Breast epithelium (tissue), 4 donors: Measurements from ENCODE around the gene ZIC2. TPM values are rescaled to one million over a fixed set of nuclear protein-coding genes. Genes with fewer than 3 reads are reported as not detected.
A peak's percentile ranks its signal among the peaks of the same experiment; 100 is the strongest.

ENCODE experiments used
- DNase-seq, 2 donors: peaks; one replicate each; pipeline ENCODE4 v3.0.0-alpha.2; 2019; ENCODE audit warnings: low spot score in 2 of 2
- H3K27ac ChIP-seq, 2 donors: fragments of 200-600 bp; sonication (generic) in 1 of 2; one replicate each; pipeline ENCODE4 v1.5.1; 2016 to 2019; ENCODE audit warnings: mild to moderate bottlenecking in 1 of 2
- H3K27me3 ChIP-seq, 2 donors: fragments of 200-600 bp; sonication (generic) in 1 of 2; one replicate each; pipeline versions ENCODE4 v1.5.1 to v1.6.0; 2017 to 2019; ENCODE audit warnings: control low read depth in 1 of 2, mild to moderate bottlenecking in 1 of 2
- H3K36me3 ChIP-seq: fragments of 200-600 bp; one replicate; pipeline ENCODE4 v1.5.1; 2019
- H3K4me1 ChIP-seq, 2 donors: fragments of 200-600 bp; sonication (generic); one replicate each; pipeline ENCODE4 v1.5.1; 2016 to 2019; ENCODE audit warnings: control low read depth in 1 of 2
- H3K4me3 ChIP-seq, 3 donors: fragments of 200-600 bp; sonication (generic); 1 replicate in 2 of 3; 2 replicates in 1 of 3; pipeline ENCODE4 v1.5.1; 2016 to 2019; ENCODE audit warnings: mild to moderate bottlenecking in 3 of 3, moderate library complexity in 2 of 3
- H3K9me3 ChIP-seq, 2 donors: fragments of 200-600 bp; sonication (generic) in 1 of 2; one replicate each; pipeline ENCODE4 v1.5.1; 2016 to 2019; ENCODE audit warnings: control low read depth in 1 of 2
- POLR2A ChIP-seq: fragments of 450-650 bp; IDR thresholded peaks from one replicate; pipeline ENCODE4 v1.6.1; 2016; ENCODE audit warnings: antibody characterized with exemption, mild to moderate bottlenecking, moderate library complexity
- POLR2AphosphoS5 ChIP-seq, 3 donors: sonication (generic); formaldehyde crosslinking; IDR thresholded peaks; one replicate each; pipeline ENCODE4 v1.6.1; 2017; ENCODE audit warnings: antibody characterized with exemption in 3 of 3
- intact Hi-C: fragments of 100-400 bp; cut with DNase I; formaldehyde crosslinking; loops from one replicate; pipeline ENCODE4 v1.15.1; 2023; ENCODE audit warnings: low total_unique reads
- total RNA-seq, 3 donors: library from RNA; depleted of rRNA; stranded (reverse); fragments of >200 nt; gene quantifications; one replicate each; pipeline ENCODE4 v1.1.0, GENCODE V29; 2016
- TF ChIP-seq, protein P1 (sequence below), 3 donors: fragments of 450-650 bp; IDR thresholded peaks; one replicate each; pipeline ENCODE4 v1.5.1; 2016 to 2017; ENCODE audit warnings: antibody characterized with exemption in 3 of 3, mild to moderate bottlenecking in 3 of 3, moderate library complexity in 3 of 3

Gene ZIC2
- total RNA-seq, 3 donors from 2014 or later: 0.15 TPM; not detected in 2

DNA sequence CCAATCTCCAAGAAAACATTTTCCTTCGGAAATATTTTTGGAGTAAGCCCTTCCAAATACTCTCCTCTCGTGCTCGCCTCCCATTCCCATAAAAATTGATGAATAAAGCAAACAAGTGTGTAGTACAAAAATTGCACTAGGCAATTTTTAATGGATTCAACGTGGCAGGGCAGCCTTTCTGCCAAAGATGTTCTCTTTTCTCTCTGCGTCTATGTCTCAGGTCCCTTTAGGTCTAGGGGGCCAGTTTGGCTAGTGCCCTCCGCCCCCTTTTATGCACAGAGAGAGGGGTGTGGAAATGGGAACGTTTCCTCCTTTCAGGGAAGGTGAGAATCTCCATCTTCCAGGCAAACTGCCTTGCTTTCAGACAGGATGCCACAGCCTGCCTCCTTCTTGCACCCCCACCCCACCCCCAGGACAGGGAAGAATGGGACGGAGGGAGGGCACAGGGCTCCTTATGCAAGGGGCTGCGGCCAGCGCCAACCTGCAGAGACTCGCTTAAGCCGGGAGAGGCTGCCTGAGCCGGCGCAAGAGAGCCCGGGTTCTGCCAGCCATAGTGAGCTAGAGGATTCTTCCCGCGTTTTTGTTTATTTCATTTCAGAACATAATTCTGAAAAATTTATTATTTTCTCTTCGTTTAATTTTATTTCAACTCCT lies 2.7 kb upstream of the ZIC2 start:
- Histone ChIP-seq H3K27ac (no peak overlapping the region), H3K9me3 (no peaks in the 10 kb centered on the region), H3K4me1 (peaks cover 0 to 12% of the 10 kb centered on the region in 2 donors), H3K4me3 (no peak overlapping the region), H3K36me3 (no peaks in the 10 kb centered on the region), H3K27me3 (peaks cover 29 to 100% of the 10 kb centered on the region in 2 donors)
- DNase-seq: peak in 1 of 2 donors; percentile 15
- TF ChIP-seq POLR2A (no peak), POLR2AphosphoS5 (IDR thresholded peaks at IDR 0.05) (no peak)
- TF ChIP-seq, protein P1, sequence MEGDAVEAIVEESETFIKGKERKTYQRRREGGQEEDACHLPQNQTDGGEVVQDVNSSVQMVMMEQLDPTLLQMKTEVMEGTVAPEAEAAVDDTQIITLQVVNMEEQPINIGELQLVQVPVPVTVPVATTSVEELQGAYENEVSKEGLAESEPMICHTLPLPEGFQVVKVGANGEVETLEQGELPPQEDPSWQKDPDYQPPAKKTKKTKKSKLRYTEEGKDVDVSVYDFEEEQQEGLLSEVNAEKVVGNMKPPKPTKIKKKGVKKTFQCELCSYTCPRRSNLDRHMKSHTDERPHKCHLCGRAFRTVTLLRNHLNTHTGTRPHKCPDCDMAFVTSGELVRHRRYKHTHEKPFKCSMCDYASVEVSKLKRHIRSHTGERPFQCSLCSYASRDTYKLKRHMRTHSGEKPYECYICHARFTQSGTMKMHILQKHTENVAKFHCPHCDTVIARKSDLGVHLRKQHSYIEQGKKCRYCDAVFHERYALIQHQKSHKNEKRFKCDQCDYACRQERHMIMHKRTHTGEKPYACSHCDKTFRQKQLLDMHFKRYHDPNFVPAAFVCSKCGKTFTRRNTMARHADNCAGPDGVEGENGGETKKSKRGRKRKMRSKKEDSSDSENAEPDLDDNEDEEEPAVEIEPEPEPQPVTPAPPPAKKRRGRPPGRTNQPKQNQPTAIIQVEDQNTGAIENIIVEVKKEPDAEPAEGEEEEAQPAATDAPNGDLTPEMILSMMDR (IDR thresholded peaks at IDR 0.05): no peak
- intact Hi-C loops: no loop called here

DNA sequence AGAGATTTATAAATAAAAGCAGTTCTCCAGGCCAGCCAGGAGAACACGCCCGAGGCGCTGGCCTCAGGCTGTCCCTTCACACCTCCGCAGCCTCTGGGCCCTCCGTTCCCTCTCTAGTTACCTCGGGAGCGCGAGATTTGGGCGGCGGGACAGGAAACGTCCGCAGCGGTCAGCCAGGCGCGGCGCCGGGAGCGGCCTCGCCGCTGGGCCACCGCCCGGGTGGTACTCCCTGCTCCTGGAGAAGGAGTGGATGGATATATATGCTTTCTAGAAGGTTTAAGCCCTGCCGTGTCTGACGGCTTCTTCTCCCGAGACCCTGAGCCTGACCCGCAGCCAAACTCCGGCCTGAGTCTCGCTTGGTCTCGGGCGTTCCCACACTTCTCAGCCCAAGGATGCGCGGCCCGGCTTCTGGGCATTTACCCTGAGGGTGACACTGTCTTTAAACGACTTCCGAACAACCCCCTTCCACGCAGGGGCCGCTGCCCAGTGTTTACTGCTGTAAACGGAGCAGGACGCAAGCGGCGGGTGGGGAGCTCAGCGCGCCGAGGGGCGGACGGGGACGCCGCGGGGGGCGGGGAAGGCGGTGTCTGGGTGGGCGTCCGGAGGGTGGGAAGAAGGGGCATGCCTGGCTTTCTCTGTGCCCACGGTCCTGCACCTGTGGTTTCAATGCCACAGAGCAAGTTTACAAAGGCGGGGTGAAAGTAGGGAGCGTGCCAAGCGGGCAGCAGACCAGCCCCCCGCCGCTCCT lies 2.0 kb upstream of the ZIC2 start:
- Histone ChIP-seq H3K4me1 (peaks cover 0 to 12% of the 10 kb centered on the region in 2 donors), H3K27me3 (peaks cover 27 to 100% of the 10 kb centered on the region in 2 donors), H3K9me3 (no peaks in the 10 kb centered on the region), H3K4me3 (peak overlapping the region; percentile 35 to 77 (median 50)), H3K36me3 (no peaks in the 10 kb centered on the region), H3K27ac (no peak overlapping the region)
- intact Hi-C loops: no loop called here
- TF ChIP-seq, protein P1 (IDR thresholded peaks at IDR 0.05): no peak
- TF ChIP-seq POLR2AphosphoS5 (IDR thresholded peaks at IDR 0.05) (no peak), POLR2A (no peak)
- peak in 1 of 2 donors; percentile 16 for DNase-seq

DNA sequence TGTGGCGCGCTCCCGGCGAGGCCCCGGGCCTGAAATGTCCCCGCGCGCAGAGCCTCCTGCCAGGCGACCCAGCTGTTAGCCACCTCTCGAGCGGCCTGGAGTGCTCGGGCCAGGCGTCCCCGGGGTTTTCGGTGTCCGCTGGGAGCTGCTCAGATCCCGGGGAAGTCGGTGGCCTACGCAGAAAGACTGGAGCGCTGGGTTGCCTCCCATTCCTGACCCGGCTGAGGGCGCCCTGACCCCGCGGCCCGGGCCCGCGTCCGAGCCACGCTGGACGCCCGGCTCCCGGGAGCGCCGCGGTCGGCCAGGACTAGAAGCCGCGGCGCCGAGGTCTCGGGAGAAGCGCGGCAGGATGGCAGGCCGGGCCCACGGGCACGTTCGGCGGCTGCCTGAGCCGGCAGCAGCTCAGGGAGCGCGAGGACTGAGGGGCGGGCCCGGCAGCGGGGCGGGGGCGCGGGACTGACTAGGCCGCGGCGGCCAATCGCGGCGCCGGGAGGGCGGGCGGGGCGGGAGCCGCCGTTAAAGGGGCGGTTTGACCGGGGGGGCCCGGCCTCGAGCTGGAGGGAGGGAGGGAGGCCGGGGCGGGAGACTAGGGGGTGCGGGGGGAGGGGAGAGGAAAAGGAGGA lies 1.3 kb upstream of the ZIC2 start:
- Histone ChIP-seq H3K36me3 (no peaks in the 10 kb centered on the region), H3K4me3 (peak overlapping the region; percentile 35 to 77 (median 50)), H3K4me1 (peaks cover 0 to 12% of the 10 kb centered on the region in 2 donors), H3K27me3 (peaks cover 27 to 100% of the 10 kb centered on the region in 2 donors), H3K9me3 (no peaks in the 10 kb centered on the region), H3K27ac (no peak overlapping the region)
- TF ChIP-seq POLR2A: no peak
- TF ChIP-seq POLR2AphosphoS5 (IDR thresholded peaks at IDR 0.05): no peak
- TF ChIP-seq, protein P1 (IDR thresholded peaks at IDR 0.05): no peak
- DNase-seq: peak in 1 of 2 donors; percentile 38
- intact Hi-C loops: no loop called here

DNA sequence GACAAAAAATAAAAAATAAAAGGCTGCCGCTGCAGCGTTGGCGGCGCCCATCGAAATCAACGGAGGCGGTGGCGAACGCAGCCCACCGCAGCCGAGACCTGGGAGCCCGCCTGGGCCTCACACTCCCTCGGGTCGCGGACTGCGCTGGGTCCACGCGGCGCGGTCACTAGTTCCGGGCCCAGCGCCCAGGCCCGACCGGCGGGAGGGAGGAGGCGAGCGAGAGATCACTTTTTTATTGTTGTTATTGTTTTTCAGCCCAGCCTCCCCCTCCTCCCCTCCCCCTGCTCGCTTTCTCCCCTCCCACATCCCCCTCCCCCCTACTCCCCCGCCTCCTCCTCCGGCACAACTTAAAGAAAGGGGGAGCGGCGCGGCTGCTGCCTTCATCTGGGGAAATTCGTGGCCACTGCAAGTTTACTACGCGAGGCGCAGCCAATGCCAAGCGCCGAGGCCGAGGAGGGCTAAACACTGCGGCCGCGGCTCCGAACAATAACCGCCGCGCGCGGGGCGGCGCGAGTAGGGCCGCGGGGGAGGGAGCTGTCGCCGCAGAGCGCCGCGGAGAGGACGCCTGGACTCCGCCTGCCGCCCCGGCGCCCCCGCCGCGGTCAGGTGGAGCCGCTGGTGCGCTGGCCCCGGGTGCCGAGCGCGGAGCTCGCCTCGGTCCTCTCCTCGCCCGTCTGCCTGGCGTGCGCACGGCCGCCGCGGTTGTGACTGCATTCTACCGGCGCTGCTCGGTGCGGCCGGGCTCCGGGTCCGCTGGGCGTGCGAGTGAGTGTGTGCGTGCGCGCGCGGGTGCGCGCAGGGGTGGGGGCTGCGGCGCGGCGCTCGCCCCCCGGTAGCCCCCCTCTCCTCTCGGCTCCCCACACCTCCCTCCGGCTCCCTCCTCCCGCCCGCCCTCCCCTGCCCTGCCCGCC lies 505 bp upstream of the ZIC2 start:
- TF ChIP-seq POLR2AphosphoS5 (IDR thresholded peaks at IDR 0.05): no peak
- no peak for TF ChIP-seq POLR2A
- TF ChIP-seq, protein P1 (IDR thresholded peaks at IDR 0.05): no peak

More for the DNA sequence above, 505 bp upstream of the ZIC2 start:
- H3K36me3 ChIP-seq: no peaks in the 10 kb centered on the region
- H3K4me3 ChIP-seq: peak overlapping the region; percentile 35 to 77 (median 50)
- H3K4me1 ChIP-seq: peaks cover 0 to 12% of the 10 kb centered on the region in 2 donors
- no peak for DNase-seq
- intact Hi-C loops: no loop called here
- H3K27me3 ChIP-seq: peaks cover 24 to 98% of the 10 kb centered on the region in 2 donors
- H3K27ac ChIP-seq: no peak overlapping the region
- H3K9me3 ChIP-seq: no peaks in the 10 kb centered on the region
